Hypothalamus (tissue), 51 donors: Measurements from ENCODE around the gene CFAP299.
"Not testable (repeated sequence)": the region's sequence is repeated elsewhere in the genome, so short reads cannot be mapped to it uniquely, and the experiment has no call there.

Experiments
- DNase-seq, 51 donors: peaks; one replicate each; lab custom pipeline; 2025; lab: John Stamatoyannopoulos, UW

Gene CFAP299

DNA sequence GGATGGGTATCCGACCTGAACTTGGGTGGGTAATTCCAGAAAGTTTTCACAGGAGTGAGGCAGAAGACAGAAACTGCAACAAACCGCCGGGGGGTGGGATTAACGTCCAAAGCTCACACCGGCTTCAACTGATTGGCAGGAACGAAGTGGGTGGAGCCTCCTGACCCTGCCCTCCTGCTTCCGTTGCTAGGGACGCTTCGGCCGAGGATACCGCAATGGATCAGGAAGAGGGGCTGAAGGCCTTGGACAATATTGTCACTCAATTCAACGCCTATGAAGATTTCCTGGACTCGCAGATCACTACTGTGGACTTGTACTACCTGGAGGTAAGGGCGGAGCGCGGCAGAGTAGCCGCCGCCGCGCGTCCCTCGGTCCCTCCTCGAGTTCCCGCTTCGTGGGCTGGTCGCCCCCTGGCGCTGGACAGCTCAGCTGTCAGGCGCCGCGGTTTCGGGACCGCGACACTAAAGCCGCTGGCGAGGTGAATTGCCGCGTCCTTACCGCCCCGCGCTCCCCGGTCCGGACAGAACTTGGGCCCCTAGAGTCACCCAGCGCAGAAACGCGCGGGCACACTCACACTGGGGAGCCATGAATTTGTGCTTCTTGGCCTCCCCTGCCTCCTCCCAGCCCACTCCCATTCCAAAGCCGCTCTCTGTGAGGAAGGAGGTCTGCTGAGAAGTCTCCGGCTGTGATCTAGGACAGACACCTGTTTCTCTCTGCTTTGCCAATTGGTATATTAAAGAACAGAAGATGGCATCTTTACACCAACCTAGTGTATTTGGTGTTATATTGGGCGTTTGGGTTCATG is at the start of gene CFAP299:
CFAP299 (plus strand) TSS at position 177 of the 805 bp plus-strand sequence.
- DNase-seq, result peak in 44 of 51 donors; percentile 2 to 65 (median 32)

DNA sequence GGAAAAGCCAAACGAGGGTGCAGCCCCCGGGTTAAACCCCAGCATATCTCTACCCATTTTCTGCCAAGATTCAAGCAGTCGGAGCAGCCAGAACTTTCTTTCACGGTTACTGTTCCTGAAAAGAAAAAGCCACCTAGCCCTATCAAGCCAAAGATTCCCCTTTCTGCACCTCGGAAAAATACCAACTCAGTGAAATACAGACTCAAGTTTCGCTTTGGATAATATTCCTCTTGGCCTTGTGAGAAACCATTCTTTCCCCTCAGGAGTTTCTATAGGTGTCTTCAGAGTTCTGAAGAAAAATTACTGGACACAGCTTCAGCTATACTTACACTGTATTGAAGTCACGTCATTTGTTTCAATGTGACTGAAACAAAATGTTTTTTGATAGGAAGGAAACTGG is 49.1 kb upstream of the CFAP299 start:
- DNase-seq, result no peak

DNA sequence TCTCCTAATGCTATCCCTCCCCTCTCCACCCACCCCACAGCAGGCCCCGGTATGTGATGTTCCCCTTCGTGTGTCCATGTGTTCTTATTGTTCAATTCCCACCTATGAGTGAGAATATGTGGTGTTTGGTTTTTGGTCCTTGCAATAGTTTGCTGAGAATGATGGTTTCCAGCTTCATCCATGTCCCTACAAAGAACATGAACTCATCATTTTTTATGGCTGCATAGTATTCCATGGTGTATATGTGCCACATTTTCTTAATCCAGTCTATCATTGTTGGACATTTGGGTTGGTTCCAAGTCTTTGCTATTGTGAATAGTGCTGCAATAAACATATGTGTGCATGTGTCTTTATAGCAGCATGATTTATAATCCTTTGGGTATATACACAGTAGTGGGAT is 44.9 kb upstream of the CFAP299 start:
- not testable (repeated sequence) for DNase-seq

DNA sequence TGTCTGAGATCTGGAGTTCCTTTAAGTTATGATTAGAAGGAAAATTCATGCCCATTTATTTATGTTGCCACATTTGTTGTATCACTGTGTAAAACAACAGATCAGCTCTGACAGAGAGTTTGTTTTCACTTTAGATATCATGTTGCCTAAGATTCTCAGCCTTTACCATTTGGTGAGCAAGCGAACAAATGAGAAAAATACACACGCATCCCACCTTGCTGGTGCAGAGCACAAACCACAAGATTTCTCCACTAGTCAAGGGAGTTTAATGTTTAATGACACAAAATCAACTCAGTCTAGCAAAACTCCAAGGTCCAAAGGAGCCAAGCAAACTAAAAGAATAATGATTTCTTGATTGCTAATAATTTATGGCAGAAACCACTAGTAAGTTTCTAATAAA is 41.3 kb upstream of the CFAP299 start:
- no peak for DNase-seq

DNA sequence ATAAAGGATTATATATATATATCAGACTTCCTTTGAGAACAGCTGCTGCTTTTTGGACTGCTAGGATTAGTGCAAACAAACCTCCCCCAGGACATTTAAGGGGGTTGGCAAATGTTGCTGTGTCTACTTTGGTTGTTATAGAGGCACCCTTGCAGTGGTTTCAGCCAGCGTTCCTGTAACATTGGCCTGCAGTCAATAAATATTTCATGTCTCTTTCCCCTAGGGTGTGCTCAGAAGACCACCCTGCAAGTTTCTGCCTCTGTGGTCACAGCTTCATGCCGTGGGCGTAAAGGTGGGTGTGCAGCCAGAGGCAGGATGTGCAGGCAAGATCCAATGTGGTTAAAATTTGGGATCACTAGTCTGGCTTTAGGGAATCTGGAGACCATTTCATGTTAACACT is 40.2 kb upstream of the CFAP299 start:
- no peak for DNase-seq

DNA sequence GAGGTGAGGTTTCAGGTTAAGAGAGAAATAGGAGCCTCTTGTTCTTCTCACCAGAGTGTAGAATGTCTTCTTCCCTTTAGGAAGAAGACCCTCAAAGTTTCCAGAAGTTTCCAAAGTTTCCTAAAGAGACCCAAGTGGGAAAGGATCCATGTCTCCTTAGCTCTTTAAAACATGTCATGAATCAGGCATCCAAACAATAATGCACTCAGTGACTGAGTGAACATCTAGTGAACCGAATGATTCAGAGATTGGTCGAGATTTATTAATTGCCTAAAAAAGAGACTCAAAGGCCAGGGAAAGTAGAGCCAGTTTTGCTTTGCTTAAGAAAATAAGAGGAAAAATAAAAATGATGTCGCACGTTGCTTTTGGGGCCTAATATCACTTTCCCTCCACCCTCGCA is 39.7 kb upstream of the CFAP299 start:
- DNase-seq, result no peak

DNA sequence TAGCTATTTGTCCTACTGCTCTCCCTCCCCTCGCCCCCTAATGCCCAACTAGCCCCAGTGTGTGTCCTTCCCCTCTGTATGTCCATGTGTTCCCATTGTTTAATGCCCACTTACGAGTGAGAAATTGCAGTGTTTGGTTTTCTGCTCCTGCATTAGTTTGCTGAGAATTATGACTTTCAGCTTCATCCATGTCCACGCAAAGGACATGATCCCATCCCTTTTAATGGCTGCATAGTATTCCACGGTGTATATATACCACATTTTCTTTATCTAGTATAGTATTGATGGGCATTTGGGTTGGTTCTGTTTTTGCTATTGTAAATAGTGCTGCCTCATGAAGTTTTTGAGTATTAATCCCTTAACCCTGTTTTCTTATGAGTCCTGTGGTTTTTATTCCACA is 33.6 kb upstream of the CFAP299 start:
- DNase-seq, result no peak

DNA sequence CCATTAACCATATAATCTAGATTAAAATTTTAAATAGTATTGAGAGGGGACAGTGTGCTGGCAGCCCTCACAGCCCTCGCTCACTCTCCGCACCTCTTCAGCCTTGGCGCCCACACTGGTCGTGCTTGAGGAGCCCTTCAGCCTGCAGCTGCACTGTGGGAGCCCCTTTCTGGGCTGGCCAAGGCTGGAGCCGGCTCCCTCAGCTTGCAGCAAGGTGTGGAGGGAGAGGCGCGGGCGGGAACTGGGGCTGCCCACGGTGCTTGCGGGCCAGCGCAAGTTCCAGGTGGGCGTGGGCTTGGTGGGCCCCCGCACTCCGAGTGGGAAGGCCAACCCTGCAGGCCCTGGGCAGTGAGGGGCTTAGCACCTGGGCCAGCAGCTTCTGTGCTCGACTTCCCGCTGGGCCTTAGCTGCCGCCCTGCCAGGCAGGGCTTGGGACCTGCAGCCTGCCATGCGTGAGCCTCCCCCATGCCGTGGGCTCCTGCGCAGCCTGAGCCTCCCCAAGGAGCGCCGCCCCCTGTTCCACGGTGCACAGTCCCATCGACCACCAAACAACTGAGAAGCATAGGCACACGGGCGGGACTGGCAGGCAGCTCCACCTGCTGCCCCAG is 32.8 kb upstream of the CFAP299 start:
- DNase-seq, result no peak

DNA sequence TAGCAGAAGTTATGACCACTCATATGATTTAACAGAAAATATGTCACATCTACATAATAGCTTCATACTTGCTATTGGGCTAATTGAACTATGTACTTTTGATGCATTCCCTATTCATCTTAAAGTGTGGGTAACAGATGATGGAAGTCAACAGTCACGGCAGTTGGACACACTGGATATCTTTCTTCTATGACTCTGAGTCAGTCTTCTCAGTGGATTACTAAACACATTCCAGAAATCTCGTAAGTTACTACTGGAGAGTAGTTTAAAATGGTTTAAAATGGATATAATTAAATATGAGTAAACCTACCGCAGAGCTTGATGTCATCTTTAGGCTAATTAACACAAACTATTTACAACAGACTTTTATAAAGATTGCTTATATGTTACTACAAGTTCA is 30.1 kb upstream of the CFAP299 start:
- no peak for DNase-seq

DNA sequence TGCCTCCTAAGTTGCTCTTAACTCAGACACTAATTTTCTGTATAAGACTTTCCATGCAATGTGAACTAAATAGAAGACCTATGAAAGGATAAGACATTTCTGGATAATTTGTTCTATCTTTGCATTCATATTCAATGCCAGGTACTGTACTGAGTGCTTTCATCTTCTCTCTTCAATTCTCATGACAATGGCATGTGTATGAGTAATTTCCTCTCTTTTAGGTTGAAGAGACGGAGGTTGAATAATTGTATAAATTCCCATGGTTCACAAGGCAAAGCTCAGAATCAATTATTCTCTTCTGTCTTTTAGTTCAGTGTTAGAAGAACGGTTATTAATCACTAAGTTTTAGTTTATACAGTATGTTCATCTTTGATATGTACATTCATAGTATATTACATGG is 29.3 kb upstream of the CFAP299 start:
- no peak for DNase-seq

DNA sequence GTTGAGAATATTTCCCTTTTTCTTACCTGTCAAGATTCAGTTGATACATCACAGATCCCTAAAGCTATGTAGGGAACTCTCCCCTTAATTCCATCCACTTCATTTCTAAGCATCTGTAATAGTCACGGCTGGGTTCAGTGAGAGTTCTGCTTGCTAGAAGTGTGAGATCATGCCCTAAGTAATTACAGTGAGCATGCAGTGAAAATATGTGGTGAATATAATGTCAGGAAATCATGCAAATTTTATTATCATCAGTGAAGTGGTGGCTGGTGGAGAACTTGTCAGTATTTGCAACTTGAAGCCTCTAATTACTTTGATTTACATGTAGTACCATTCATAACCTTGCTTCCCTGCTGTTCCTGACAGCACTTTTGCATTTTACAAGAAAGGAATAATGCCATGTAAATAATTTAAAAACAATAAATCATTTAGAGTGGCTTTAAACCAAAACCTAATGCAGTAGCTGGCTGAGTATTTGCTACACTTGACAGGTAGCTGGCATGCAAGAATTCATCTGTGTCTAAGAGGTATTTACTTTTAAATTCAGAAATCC is 28.3 kb upstream of the CFAP299 start:
- no peak for DNase-seq

DNA sequence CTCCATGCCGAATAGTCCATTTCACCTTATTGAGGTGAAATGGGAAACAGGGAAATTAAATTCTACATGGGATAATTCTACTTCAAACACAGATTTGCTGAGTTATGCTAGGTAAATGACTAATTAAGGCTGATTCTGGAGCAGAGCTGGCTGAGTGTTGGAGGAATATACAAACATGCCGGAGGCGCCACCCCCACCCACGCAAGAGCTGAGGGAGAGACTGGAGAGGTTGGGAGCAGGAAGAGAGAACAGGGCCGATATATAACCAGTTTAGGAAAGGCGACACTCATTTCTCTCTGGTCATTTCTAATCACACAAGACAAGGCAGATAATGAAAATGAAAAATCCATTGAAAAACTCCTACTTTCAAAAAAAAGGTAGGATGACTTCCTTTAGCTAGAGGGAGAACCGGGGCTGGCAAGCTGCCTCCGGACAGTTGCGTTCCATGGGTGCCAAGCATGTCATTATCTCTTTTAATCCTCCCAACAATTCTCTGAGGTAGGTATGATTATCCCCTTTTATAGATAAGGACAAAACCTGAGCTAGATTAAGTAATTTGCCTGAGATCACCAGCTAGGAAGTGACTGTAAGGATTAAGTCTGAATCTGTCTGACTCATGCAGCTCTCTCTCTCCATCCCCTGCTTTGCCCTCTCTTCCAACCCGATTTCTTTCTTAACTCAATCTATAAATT is 27.6 kb upstream of the CFAP299 start:
- no peak for DNase-seq

DNA sequence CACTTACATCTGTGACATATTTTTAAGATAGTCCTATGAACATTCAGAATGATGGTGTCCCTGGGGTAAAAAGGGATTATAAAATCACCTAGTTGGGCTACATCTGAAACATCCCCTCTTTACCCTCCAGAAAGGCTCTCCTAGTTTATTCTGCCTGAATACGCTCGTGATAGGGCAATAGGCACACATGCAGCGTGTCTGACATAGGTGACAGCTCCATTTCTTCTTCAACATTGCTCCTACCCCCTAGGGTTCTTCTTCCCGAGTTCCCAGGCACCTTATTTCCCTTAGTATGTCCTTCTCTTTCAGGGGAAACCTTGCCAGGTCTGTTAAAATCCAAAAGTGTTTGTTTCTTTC is 27.1 kb upstream of the CFAP299 start:
- DNase-seq, result no peak

DNA sequence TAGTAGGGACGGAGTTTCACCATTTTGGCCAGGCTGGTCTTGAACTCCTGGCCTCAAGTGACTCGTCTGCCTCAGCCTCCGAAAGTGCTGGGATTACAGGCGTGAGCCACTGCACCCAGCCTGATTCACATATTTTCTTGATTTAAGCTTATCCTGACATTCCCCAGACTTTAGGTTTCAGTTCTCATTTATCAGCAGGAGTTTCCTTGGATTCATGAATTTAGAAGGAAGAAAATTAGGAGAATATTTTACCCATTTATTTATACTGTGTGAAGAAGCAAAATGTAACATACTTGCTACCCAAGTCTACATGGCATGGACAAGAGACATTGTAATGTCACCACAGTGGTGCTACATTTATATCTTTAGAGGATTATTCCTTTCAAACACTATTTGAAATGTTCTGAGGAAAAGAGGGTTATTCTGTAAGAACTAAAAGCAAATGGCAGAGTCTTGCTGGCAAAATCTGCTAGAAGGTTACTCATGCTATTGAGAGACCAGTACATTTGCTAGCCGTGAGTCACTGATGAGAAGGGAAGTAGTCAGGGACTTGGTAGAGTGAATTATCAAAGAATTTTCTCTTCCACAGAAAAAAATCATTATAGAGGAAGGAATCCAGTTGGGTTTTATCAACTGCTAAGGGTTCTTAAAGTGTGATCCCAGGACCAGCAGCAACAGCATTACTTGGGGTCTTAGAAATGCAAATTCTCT is 26.1 kb upstream of the CFAP299 start:
- DNase-seq, result no peak

DNA sequence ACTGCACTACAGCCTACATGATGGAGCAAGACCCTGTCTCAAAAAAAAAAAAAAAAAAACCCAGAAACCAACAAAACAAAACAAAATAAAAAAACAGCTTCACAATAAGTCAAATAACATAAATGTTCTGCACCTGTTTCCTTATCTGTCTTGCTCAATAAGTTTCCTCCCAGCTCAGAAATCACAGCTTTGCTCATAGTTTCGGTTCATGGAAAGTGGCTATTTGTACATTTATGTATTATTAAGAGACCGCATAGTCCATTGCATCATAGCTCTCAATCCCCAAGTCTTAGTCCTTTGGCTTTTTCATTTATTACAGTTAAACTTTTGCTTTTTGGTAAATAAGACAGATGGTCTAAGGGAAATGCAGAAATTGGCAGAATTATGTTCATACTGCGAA is 24.4 kb upstream of the CFAP299 start:
- DNase-seq, result no peak

DNA sequence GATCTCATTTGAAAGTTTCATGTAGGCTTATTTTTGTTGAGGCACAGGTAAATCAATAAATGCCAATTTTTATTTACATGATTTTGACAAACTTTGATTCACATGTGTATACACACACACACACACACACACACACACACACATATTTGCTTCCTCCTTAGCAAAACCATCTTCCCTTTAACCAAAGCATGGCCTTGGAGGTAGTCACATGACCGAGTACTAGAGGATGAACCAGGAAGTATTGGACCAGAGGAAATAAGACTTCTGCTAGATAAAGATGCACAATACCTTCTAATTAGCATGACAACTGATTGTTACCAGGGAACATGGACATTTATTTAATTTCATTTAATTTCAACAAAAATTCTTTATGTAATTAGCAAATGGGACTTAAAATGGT is 23.4 kb upstream of the CFAP299 start:
- no peak for DNase-seq

DNA sequence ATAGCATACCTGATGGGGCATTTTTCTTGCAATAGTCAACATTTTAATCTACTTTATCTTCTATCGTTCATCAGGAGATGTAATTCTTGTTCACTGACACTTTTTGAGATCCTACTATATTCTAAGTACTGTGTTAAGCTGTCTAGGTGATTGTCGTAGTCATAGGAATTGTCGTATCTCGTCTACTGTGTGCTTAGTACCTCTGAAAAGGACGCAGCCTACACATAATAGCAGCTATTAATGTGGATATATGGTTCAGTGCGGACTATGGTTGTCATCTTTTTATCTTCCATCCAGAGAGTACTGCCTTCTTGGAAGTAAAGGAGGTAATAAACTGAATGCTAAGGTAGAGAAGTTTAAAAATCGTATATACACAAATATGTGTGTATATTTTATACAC is 21.9 kb upstream of the CFAP299 start:
- no peak for DNase-seq

DNA sequence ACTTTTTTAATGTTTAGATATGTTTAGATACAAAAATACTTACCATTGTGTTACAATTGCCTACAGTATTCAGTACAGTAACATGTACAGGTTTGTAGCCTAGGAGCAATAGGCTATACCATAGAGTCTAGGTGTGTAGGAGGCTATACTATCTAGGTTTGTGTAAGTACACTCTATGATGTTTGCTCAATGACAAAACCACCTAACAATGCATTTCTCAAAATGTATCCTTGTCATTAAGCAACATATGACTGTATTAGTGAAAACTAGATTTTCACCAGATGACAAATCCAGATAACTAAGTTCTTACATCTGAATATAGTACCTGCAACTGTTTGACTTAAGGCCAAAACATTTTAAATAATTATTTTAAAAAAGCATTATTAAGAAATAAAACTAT is 19.7 kb upstream of the CFAP299 start:
- DNase-seq, result not testable (repeated sequence)

DNA sequence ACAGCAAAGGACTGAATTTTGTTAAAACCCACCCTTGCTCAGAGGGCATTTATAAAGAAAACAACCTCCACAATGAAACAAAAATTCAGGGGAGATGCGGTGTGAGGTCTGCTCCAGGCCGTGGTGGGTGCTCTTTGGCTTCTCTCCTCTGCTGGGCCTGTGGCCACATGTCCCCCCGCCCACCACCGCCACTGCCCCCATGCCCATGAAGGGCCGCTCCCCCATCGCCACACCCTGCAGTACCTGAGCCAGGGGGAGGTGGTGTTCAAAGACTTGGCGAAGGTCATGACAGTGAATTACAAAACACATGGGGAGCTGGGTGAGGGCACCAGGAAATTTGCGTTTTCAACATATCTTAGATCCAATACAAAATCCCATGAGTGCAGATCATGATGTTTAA is 14.2 kb upstream of the CFAP299 start:
- DNase-seq, result no peak

DNA sequence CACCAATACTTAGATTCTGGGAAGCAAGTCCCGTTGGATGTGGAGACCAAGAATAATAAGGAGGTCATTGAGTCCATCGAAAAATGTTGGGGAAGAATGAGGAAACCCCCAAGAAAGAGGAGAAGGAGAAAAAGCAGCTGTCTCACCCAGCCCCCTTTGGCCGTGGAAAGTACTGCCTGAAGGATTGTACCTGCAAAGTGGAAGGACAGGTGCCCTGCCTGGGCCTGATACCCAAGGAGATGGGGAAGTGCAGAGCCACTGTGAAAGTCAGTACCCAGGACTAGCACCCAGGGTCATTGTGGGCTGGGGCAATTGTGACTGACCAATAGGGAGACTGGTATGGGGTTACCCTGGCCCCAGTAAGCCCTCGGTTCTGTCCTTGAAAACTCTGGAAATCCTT is 13.8 kb upstream of the CFAP299 start:
- no peak for DNase-seq

DNA sequence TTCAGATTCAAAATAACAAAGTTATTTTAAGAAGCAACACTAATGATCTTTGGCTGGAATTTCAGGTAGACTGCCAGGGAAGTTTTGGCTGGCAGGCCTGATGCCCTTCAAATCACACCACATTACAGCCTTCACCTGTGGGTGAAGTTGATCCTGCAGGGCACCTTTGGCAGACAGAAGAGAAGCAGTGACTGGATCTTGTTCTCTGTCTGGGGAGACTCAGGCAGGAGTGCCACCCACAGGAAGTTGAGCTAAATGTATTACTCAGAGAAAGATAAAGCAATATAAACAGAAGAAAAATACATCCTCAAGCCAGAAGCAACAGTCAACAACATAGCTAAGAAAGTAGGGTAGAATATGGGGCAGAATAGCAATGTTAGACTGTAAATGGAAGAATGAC is 12.8 kb upstream of the CFAP299 start:
- peak in 1 of 51 donors; percentile 6 for DNase-seq
